DND-41 (cell line): ENCODE results near the gene PDE7B.

Source experiments
- EZH2 ChIP-seq: IDR thresholded peaks from 3 replicates; pipeline ENCODE4 v1.6.1; 2012; ENCODE audit warnings: borderline replicate concordance, low read depth, mild to moderate bottlenecking, moderate library complexity, low read length, inconsistent platforms; ENCODE audit not compliant: severe bottlenecking
- TF ChIP-seq, protein P1 (sequence below): IDR thresholded peaks from 2 replicates; pipeline ENCODE4 v1.5.1; 2012; ENCODE audit warnings: borderline replicate concordance, low read length, moderate library complexity, mild to moderate bottlenecking; ENCODE audit not compliant: poor library complexity, severe bottlenecking; ENCODE audit errors: extremely low read depth

DNA sequence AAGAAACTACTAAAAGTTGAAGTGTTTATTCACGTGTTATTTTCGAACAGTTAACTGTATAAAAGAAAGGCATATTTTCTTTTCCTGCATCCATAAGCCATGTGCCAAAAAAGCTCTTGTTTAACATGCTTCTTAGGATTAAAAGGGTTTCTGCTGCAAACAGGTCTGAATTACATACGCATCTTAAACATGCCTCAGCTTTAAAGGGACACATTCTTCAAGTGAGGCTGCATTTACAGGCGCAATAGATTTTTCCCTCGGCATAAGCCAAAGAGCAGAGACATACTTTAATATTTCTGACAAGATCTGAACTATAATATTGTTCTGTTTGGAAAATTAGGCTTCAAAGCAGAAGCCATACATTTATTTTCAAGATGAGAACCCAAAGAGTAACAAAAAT lies 39.4 kb downstream of the PDE7B start:
- TF ChIP-seq, protein P1, sequence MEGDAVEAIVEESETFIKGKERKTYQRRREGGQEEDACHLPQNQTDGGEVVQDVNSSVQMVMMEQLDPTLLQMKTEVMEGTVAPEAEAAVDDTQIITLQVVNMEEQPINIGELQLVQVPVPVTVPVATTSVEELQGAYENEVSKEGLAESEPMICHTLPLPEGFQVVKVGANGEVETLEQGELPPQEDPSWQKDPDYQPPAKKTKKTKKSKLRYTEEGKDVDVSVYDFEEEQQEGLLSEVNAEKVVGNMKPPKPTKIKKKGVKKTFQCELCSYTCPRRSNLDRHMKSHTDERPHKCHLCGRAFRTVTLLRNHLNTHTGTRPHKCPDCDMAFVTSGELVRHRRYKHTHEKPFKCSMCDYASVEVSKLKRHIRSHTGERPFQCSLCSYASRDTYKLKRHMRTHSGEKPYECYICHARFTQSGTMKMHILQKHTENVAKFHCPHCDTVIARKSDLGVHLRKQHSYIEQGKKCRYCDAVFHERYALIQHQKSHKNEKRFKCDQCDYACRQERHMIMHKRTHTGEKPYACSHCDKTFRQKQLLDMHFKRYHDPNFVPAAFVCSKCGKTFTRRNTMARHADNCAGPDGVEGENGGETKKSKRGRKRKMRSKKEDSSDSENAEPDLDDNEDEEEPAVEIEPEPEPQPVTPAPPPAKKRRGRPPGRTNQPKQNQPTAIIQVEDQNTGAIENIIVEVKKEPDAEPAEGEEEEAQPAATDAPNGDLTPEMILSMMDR, result no peak
- TF ChIP-seq EZH2, result no peak
